GM10266 (cell line): ENCODE measurements around the gene TSPAN11.

ENCODE experiments used
- DNase-seq: peaks from one replicate; pipeline ENCODE4 v3.0.0; 2012; ENCODE audit errors: extremely low spot score
- TF ChIP-seq, protein P1 (sequence below): IDR thresholded peaks from 2 replicates; pipeline ENCODE4 v1.5.1; 2012; ENCODE audit warnings: mild to moderate bottlenecking, low read depth; ENCODE audit not compliant: control insufficient read depth, insufficient read depth; ENCODE audit errors: missing control alignments

The TSPAN11 gene

DNA sequence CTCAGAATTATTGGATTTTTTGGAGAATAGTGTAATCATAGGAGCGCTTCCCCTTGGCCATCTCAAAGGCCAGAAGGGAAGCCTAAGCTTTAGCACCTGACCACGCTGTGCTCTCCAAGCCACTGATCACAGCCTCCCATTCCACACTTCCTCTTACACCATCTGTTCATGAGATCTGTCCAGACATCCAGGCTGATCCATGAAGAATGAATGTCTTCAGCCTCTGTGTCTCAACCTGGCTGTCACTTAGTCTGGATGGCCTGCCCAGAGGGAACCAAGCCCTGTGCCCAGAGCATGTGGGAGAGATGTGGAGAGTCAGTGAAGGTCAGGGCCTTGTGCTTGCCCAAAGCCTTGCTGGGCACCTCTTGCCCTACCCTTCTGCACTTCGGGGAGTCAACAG is 40.5 kb downstream of the TSPAN11 start:
- no peak for DNase-seq
- TF ChIP-seq, protein P1, sequence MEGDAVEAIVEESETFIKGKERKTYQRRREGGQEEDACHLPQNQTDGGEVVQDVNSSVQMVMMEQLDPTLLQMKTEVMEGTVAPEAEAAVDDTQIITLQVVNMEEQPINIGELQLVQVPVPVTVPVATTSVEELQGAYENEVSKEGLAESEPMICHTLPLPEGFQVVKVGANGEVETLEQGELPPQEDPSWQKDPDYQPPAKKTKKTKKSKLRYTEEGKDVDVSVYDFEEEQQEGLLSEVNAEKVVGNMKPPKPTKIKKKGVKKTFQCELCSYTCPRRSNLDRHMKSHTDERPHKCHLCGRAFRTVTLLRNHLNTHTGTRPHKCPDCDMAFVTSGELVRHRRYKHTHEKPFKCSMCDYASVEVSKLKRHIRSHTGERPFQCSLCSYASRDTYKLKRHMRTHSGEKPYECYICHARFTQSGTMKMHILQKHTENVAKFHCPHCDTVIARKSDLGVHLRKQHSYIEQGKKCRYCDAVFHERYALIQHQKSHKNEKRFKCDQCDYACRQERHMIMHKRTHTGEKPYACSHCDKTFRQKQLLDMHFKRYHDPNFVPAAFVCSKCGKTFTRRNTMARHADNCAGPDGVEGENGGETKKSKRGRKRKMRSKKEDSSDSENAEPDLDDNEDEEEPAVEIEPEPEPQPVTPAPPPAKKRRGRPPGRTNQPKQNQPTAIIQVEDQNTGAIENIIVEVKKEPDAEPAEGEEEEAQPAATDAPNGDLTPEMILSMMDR, result no peak

DNA sequence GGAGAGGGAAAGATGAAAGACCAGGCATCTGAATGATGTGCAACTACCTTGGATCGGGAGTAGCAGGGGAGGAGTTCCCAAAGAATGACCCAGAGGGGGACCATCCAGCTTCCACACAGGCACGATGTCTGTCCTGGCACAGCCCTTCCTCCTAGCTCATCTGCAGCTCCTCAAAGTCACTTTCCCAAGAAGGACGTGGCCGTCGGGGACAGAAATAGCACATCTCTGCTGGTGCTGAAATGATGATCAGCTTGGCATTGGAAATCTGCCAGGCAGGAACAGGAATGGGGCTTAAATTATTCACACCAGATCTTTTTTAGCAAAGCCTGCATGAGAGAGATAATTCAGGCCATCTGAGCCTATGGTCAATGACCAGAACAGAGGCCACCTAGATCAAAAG is 41.7 kb downstream of the TSPAN11 start:
- DNase-seq, result no peak
- TF ChIP-seq, protein P1, result no peak

DNA sequence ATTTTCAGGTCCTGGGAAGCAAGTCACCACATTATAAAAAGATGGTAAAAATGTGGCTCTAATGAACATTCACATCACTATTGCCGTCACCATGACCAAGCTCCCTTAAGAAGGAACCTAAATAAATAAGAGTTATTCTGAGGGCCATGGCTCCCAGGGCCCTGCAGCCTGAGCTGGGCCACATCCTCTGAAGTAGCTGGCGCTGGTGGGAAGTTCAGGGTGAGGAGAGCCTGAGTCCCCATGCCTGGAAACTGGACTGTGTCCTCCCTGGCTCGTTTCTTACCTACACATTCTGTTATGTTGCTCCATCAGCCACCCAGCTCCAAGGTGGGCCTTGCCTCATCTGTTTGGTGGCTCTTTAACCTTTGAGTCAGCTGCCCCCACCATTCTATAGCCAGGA is 42.5 kb downstream of the TSPAN11 start:
- TF ChIP-seq, protein P1, result no peak

GRCh38 chr12:30969606-30970395 is 43.3 kb downstream of the TSPAN11 start:
- TF ChIP-seq, protein P1, result no peak
- DNase-seq, result no peak

More for the DNA sequence above, 42.5 kb downstream of the TSPAN11 start:
- DNase-seq, result no peak

- TF ChIP-seq, protein P1, result no peak
- DNase-seq, result no peak
Observed at GRCh38 chr12:30970559-30971197, 44.1 kb downstream of the TSPAN11 start.

DNA sequence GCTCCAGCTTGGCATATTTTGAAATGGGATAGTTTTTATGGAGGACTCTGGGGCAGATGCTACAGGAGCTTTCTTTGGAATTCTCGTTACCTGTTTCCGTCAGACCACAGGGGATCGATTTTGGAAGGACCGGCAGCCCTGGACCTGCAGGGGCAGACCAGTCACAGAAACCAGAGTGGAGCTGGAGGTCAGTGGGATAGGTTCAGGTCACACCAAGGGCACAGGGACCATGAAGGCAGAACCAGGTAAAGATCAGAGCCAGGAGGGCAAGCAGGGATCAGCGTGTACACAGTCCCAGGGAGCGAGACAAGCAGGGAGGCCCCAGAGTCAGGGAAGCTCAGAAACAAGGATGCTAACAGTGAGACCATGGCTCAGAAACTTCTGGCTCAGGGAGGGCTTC is 45.5 kb downstream of the TSPAN11 start:
- TF ChIP-seq, protein P1, result no peak
- DNase-seq, result no peak

DNA sequence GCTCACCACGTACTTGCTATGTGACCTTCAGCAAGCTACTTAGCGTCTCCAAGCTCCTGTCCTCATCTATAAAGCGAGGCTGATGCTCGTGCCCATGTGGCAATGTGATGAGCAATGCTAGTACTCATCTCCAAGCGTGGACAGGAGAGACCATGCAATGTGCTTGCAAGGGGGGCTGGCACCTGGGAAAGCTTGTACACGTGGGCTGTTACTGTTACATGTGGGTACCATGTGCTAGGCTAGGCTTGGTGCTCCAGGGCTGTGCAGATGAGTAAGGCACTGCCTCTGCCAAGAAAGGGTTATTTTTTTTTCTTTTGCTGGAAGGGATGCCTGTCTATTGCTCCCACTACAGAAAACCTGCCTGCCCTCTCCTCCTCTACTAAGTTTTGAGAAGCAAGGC is 46.6 kb downstream of the TSPAN11 start:
- DNase-seq, result no peak
- TF ChIP-seq, protein P1, result no peak
